Fibroblast of lung (primary cell): ENCODE data around the gene LAX1. TPM values are rescaled to one million over a fixed set of nuclear protein-coding genes. Genes with fewer than 3 reads are reported as not detected.

Source experiments
- DNase-seq, 2 donors: peaks; one replicate each; pipeline versions ENCODE4 v3.0.0 to v3.0.0-alpha.2; 2010; ENCODE audit warnings: low read depth in 2 of 2
- H2AFZ ChIP-seq: 2 replicates; pipeline ENCODE4 v1.5.1; 2012; ENCODE audit warnings: low read length, control low read depth, inconsistent platforms
- H3K27ac ChIP-seq: 2 replicates; pipeline ENCODE4 v1.5.1; 2011; ENCODE audit warnings: low read length, control low read depth; ENCODE audit not compliant: insufficient read depth
- H3K27me3 ChIP-seq: 2 replicates; pipeline ENCODE4 v1.5.1; 2011; ENCODE audit warnings: mild to moderate bottlenecking, low read length; ENCODE audit not compliant: control insufficient read depth, insufficient read depth
- H3K36me3 ChIP-seq: 2 replicates; pipeline ENCODE4 v1.5.1; 2011; ENCODE audit warnings: low read length; ENCODE audit not compliant: control insufficient read depth, insufficient read depth
- H3K4me1 ChIP-seq: 2 replicates; pipeline ENCODE4 v1.5.1; 2011; ENCODE audit warnings: low read length; ENCODE audit not compliant: control insufficient read depth, insufficient read depth; ENCODE audit errors: extremely low read depth
- H3K4me2 ChIP-seq: 2 replicates; pipeline ENCODE4 v1.5.1; 2011; ENCODE audit warnings: low read length, control low read depth; ENCODE audit not compliant: insufficient read depth; ENCODE audit errors: extremely low read depth
- H3K4me3 ChIP-seq, 4 experiments: fragments of 200-600 bp in 1 of 4; sonication (generic) in 1 of 4; replicated peaks in 1 of 4; 2 replicates each; pipeline ENCODE4 v1.5.1; 2011 to 2016; ENCODE audit warnings: low read length in 4 of 4, low read depth in 3 of 4, mild to moderate bottlenecking in 3 of 4, control low read depth in 2 of 4, inconsistent platforms in 1 of 4, mixed read lengths in 1 of 4; ENCODE audit not compliant: insufficient read depth in 1 of 4; ENCODE audit errors: control extremely low read depth in 1 of 4
- H3K79me2 ChIP-seq: 2 replicates; pipeline ENCODE4 v1.5.1; 2012; ENCODE audit warnings: mild to moderate bottlenecking, low read length, inconsistent platforms; ENCODE audit not compliant: control insufficient read depth, insufficient read depth
- H3K9ac ChIP-seq: 2 replicates; pipeline ENCODE4 v1.5.1; 2011; ENCODE audit warnings: mild to moderate bottlenecking, low read length, control low read depth; ENCODE audit not compliant: insufficient read depth
- H3K9me3 ChIP-seq: 2 replicates; pipeline ENCODE4 v1.5.1; 2012; ENCODE audit warnings: low read depth, low read length; ENCODE audit not compliant: control insufficient read depth, insufficient read depth
- H4K20me1 ChIP-seq: 2 replicates; pipeline ENCODE4 v1.5.1; 2011; ENCODE audit warnings: low read length; ENCODE audit not compliant: control insufficient read depth, insufficient read depth; ENCODE audit errors: extremely low read depth
- EZH2 ChIP-seq: IDR thresholded peaks from 2 replicates; pipeline ENCODE4 v1.5.1; 2012; ENCODE audit warnings: low read length, control low read depth, mild to moderate bottlenecking; ENCODE audit errors: missing control alignments
- polyA plus RNA-seq, 2 donors: library from polyadenylated mRNA; depleted of rRNA in 1 of 2; stranded (reverse) in 1 of 2; unstranded in 1 of 2; fragments of >200 nt; gene quantifications; 2 replicates each; pipeline ENCODE4 v1.2.1, GENCODE V29; 2011 to 2012; ENCODE audit warnings: missing spikeins in 1 of 2
- total RNA-seq: library from RNA; depleted of rRNA; stranded (reverse); fragments of >200 nt; gene quantifications from 2 replicates; pipeline ENCODE4 v1.2.1, GENCODE V29; 2014
- TF ChIP-seq, protein P1 (sequence below), 2 donors: IDR thresholded peaks in 1 of 2; conservative IDR thresholded peaks in 1 of 2; 1 replicate in 1 of 2; 2 replicates in 1 of 2; pipeline ENCODE4 v1.5.1; 2011 to 2012; ENCODE audit warnings: low read length in 2 of 2, control low read depth in 1 of 2, inconsistent platforms in 1 of 2, low read depth in 1 of 2, mild to moderate bottlenecking in 1 of 2

The LAX1 gene
- total and polyA plus RNA-seq, 2 donors (not counting 1 experiment from before 2014, with no cell fraction given), result 0.02 TPM; not detected in 1

DNA sequence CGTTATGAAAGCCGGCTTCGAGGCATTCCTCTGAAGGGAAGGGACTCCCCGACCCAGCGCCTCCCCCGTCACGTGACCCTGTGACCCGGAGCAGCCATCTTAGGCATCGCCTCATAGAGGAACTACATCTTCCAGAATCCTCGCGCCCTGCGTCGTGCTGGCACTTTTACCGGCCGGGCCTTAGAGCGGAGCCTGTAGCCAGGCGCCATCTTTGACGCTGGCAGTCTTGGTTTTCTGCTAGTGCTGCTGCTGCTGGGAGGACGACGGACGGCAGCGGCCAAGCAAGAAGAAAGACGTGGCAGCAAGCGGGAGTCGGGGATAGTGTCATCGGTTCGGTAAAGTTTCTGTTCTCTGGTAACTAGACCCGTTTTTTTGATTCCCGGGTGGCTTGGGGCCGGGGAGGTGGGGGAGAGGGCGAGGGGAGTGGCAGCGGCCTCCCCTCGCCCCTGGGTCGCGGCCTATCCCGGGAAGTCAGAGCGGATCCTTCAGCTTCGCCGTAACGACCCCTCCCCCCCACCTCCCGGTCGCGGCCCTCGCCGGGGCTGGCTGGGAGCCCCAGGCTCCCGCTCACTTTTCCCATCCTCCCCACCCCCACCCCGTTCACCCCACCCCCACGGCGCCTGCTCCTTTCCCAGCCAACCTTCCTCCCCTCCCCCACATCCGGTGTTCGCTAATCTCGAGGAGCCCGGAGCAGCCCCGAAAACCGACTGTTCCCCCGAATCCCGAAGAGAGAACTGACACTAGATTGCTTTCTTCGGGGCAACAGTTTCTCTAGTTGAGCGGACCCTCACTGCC, 30.7 kb downstream of the LAX1 start, which contains the start of the genes ZBED6 and ZC3H11A:
Gene ZBED6 (plus strand): TSS at position 183 of the 795 bp plus-strand sequence. CDS start 1,900 bp downstream, outside the sequence.
Gene ZC3H11A (plus strand): TSS at position 183 of the 795 bp plus-strand sequence. CDS start 21,448 bp downstream, outside the sequence.
- peaks cover 8% of the 10 kb centered on the region for H3K4me1 ChIP-seq
- no peaks in the 10 kb centered on the region for H3K9me3 ChIP-seq
- peak within 1 kb of the TSS; percentile 4 for H2AFZ ChIP-seq
- no peaks in the 10 kb centered on the region for H3K27me3 ChIP-seq
- DNase-seq, result peak; percentile 97 to 99
- peak within 1 kb of the TSS; percentile 95 for H3K27ac ChIP-seq
- no peaks in the 10 kb centered on the region for H4K20me1 ChIP-seq
- peak within 1 kb of the TSS; percentile 75 to 90 (median 84) for H3K4me3 ChIP-seq
- H3K4me2 ChIP-seq, result peak within 1 kb of the TSS; percentile 96
- TF ChIP-seq, protein P1, sequence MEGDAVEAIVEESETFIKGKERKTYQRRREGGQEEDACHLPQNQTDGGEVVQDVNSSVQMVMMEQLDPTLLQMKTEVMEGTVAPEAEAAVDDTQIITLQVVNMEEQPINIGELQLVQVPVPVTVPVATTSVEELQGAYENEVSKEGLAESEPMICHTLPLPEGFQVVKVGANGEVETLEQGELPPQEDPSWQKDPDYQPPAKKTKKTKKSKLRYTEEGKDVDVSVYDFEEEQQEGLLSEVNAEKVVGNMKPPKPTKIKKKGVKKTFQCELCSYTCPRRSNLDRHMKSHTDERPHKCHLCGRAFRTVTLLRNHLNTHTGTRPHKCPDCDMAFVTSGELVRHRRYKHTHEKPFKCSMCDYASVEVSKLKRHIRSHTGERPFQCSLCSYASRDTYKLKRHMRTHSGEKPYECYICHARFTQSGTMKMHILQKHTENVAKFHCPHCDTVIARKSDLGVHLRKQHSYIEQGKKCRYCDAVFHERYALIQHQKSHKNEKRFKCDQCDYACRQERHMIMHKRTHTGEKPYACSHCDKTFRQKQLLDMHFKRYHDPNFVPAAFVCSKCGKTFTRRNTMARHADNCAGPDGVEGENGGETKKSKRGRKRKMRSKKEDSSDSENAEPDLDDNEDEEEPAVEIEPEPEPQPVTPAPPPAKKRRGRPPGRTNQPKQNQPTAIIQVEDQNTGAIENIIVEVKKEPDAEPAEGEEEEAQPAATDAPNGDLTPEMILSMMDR (conservative IDR thresholded peaks at IDR 0.05 in 1 of 2, IDR thresholded peaks at IDR 0.05 in 1 of 2; ENCODE audit: low read depth in 1 of 2, low read length in 2 of 2), result no peak
- TF ChIP-seq EZH2, result no peak
- peaks cover 48% of the 10 kb centered on the region for H3K79me2 ChIP-seq
- H3K9ac ChIP-seq, result peak within 1 kb of the TSS; percentile 88
- peaks cover 5% of the 10 kb centered on the region for H3K36me3 ChIP-seq

DNA sequence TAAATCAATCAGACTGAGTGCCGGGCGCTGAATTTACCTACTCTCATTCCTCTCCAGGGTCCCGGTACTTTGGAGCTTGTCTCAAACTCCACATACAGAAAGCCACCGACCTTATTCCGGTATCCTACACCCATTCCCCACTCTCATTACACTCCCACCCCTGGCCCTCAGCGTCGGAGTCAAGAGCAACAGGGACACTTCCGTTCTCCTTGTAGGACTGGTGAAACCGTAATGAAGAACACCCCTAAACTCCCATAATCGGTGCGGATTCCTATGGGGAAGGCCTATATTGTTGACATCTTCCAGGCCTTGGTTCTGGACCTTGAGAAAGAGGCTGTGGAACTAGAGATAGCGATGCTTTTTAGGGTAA, 31.2 kb downstream of the LAX1 start:
- H3K79me2 ChIP-seq, result peaks cover 52% of the 10 kb centered on the region
- peak; percentile 36 to 46 for DNase-seq
- H2AFZ ChIP-seq, result no peak overlapping the region
- H3K9ac ChIP-seq, result peak overlapping the region; percentile 88
- H3K9me3 ChIP-seq, result no peaks in the 10 kb centered on the region
- peak overlapping the region; percentile 95 for H3K27ac ChIP-seq
- no peak for TF ChIP-seq EZH2
- TF ChIP-seq, protein P1 (conservative IDR thresholded peaks at IDR 0.05 in 1 of 2, IDR thresholded peaks at IDR 0.05 in 1 of 2; ENCODE audit: low read depth in 1 of 2, low read length in 2 of 2), result no peak
- H3K4me3 ChIP-seq, result peak overlapping the region; percentile 75 to 90 (median 84)
- peaks cover 5% of the 10 kb centered on the region for H3K36me3 ChIP-seq
- H3K4me2 ChIP-seq, result peak overlapping the region; percentile 96
- no peaks in the 10 kb centered on the region for H3K27me3 ChIP-seq
- peaks cover 8% of the 10 kb centered on the region for H3K4me1 ChIP-seq
- H4K20me1 ChIP-seq, result no peaks in the 10 kb centered on the region

DNA sequence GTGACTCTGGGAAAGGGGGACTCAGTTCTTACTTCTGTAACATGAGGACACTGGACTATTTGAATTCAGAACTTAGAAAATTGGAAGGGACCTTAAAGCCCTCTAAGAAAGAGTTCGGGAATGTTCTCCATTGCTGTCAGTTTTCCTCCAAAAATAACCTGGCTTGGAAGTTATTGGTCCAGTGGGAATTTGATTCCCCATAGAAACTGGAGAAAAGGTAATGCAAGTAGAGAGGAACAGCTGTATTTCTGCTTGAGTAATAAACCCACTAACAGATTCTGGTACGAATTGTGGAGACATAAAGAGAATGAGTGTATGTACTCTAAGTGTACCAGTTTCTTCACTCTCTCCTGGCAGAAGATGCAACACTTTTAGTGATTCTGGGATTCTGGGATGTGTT, 32.2 kb downstream of the LAX1 start:
- DNase-seq, result no peak
- Histone ChIP-seq H3K4me2 (peak overlapping the region; percentile 96), H3K27me3 (no peaks in the 10 kb centered on the region), H3K9ac (no peak overlapping the region), H3K36me3 (peaks cover 5% of the 10 kb centered on the region), H3K27ac (no peak overlapping the region), H3K4me3 (peak overlapping the region; percentile 75 to 90 (median 84)), H2AFZ (no peak overlapping the region), H3K4me1 (peaks cover 8% of the 10 kb centered on the region), H3K9me3 (no peaks in the 10 kb centered on the region), H3K79me2 (peaks cover 62% of the 10 kb centered on the region), H4K20me1 (no peaks in the 10 kb centered on the region)
- TF ChIP-seq, protein P1 (conservative IDR thresholded peaks at IDR 0.05 in 1 of 2, IDR thresholded peaks at IDR 0.05 in 1 of 2; ENCODE audit: low read depth in 1 of 2, low read length in 2 of 2), result no peak
- TF ChIP-seq EZH2, result no peak
